HL-60 (cell line): ENCODE data around the gene KDM3B.

Experiments used
- CTCF ChIP-seq: IDR thresholded peaks from one replicate; pipeline ENCODE4 v1.5.1; 2011; ENCODE audit warnings: low read length, control low read depth, inconsistent platforms; ENCODE audit not compliant: insufficient read depth
- TF ChIP-seq, protein P1 (sequence below): IDR thresholded peaks from 2 replicates; pipeline ENCODE4 v1.6.1; 2012; ENCODE audit warnings: low read depth; ENCODE audit not compliant: insufficient replicate concordance

- TF ChIP-seq CTCF = no peak
- TF ChIP-seq, protein P1, sequence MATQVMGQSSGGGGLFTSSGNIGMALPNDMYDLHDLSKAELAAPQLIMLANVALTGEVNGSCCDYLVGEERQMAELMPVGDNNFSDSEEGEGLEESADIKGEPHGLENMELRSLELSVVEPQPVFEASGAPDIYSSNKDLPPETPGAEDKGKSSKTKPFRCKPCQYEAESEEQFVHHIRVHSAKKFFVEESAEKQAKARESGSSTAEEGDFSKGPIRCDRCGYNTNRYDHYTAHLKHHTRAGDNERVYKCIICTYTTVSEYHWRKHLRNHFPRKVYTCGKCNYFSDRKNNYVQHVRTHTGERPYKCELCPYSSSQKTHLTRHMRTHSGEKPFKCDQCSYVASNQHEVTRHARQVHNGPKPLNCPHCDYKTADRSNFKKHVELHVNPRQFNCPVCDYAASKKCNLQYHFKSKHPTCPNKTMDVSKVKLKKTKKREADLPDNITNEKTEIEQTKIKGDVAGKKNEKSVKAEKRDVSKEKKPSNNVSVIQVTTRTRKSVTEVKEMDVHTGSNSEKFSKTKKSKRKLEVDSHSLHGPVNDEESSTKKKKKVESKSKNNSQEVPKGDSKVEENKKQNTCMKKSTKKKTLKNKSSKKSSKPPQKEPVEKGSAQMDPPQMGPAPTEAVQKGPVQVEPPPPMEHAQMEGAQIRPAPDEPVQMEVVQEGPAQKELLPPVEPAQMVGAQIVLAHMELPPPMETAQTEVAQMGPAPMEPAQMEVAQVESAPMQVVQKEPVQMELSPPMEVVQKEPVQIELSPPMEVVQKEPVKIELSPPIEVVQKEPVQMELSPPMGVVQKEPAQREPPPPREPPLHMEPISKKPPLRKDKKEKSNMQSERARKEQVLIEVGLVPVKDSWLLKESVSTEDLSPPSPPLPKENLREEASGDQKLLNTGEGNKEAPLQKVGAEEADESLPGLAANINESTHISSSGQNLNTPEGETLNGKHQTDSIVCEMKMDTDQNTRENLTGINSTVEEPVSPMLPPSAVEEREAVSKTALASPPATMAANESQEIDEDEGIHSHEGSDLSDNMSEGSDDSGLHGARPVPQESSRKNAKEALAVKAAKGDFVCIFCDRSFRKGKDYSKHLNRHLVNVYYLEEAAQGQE = no peak
These were observed 55.5 kb downstream of the KDM3B start for GRCh38 chr5:138408023-138408422.
